ENCODE measurements around the gene CDC23. TPM values are rescaled to one million over a fixed set of nuclear protein-coding genes. Genes with fewer than 3 reads are reported as not detected.

The CDC23 gene
- total RNA-seq, 4 donors from 2014 or later: 7.7 to 11.7 (median 10.4) TPM

GRCh38 chr5:138224712-138225111 lies 11.6 kb upstream of the CDC23 start:
- H3K27ac ChIP-seq: no peak overlapping the region
- H3K4me1 ChIP-seq: peaks cover 0 to 3% of the 10 kb centered on the region in 2 donors
- H3K9me3 ChIP-seq: peaks cover 0 to 7% (median 0%) of the 10 kb centered on the region in 3 donors
- H3K27me3 ChIP-seq: no peaks in the 10 kb centered on the region
- TF ChIP-seq POLR2A (IDR thresholded peaks at IDR 0.05) (no peak), CTCF (IDR thresholded peaks at IDR 0.05 in 4 of 5, conservative IDR thresholded peaks at IDR 0.05 in 1 of 5) (no peak)
- intact Hi-C loops (cut with DNase I; ENCODE audit: low total_unique reads): loop anchor here (5.0 kb wide), 2 partner anchors 58 to 128 kb away; partner anchors contain the start of gene KDM3B
- no peaks in the 10 kb centered on the region for H3K36me3 ChIP-seq
- H3K4me3 ChIP-seq: no peak overlapping the region
- DNase-seq (no peak), ATAC-seq (no peak)
- in situ Hi-C loops (cut with MboI; ENCODE audit: low sequenced_read_pairs in 4 of 4): loop anchor here in 3 of 4 donors (10.0 to 25.0 kb wide), 3 partner anchors 180 to 190 kb away; no protein-coding TSS in a partner anchor

- DNase-seq (no peak), ATAC-seq (no peak)
- H3K4me3 ChIP-seq: no peak overlapping the region
- H3K27ac ChIP-seq: no peak overlapping the region
- no peaks in the 10 kb centered on the region for H3K27me3 ChIP-seq
- no peaks in the 10 kb centered on the region for H3K36me3 ChIP-seq
- TF ChIP-seq POLR2A (IDR thresholded peaks at IDR 0.05) (no peak), CTCF (IDR thresholded peaks at IDR 0.05 in 4 of 5, conservative IDR thresholded peaks at IDR 0.05 in 1 of 5) (no peak)
- peaks cover 0 to 3% of the 10 kb centered on the region in 2 donors for H3K4me1 ChIP-seq
- in situ Hi-C loops (cut with MboI; ENCODE audit: low sequenced_read_pairs in 4 of 4) (loop anchor here in 3 of 4 donors (10.0 to 25.0 kb wide), 3 partner anchors 181 to 191 kb away; no protein-coding TSS in a partner anchor), intact Hi-C loops (cut with DNase I; ENCODE audit: low total_unique reads) (loop anchor here (5.0 kb wide), 2 partner anchors 59 to 129 kb away; partner anchors contain the start of gene KDM3B)
- peaks cover 0 to 7% (median 0%) of the 10 kb centered on the region in 3 donors for H3K9me3 ChIP-seq
Observed at GRCh38 chr5:138223532-138223931, 10.4 kb upstream of the CDC23 start.

GRCh38 chr5:138216799-138217198 lies 3.7 kb upstream of the CDC23 start:
- no peaks in the 10 kb centered on the region for H3K27me3 ChIP-seq
- H3K36me3 ChIP-seq: no peaks in the 10 kb centered on the region
- peaks cover 13 to 14% of the 10 kb centered on the region in 2 donors for H3K4me1 ChIP-seq
- H3K27ac ChIP-seq: no peak overlapping the region
- H3K4me3 ChIP-seq: no peak overlapping the region
- DNase-seq (no peak), ATAC-seq (no peak)
- in situ Hi-C loops (cut with MboI; ENCODE audit: low sequenced_read_pairs in 4 of 4) (loop anchor here in 2 of 4 donors (10.0 to 25.0 kb wide), 2 partner anchors 118 to 196 kb away; partner anchors contain the start of genes CDC25C (in 1 of the 2) and FAM53C (in 1 of the 2)), intact Hi-C loops (cut with DNase I; ENCODE audit: low total_unique reads) (no loop called here)
- no peaks in the 10 kb centered on the region for H3K9me3 ChIP-seq
- no peak for TF ChIP-seq POLR2A (IDR thresholded peaks at IDR 0.05)
- TF ChIP-seq CTCF (IDR thresholded peaks at IDR 0.05 in 4 of 5, conservative IDR thresholded peaks at IDR 0.05 in 1 of 5): no peak

GRCh38 chr5:138212828-138213160 lies 329 bp downstream of the CDC23 start:
- TF ChIP-seq POLR2A (IDR thresholded peaks at IDR 0.05): no peak
- TF ChIP-seq CTCF (IDR thresholded peaks at IDR 0.05 in 4 of 5, conservative IDR thresholded peaks at IDR 0.05 in 1 of 5): no peak
- Histone ChIP-seq H3K4me3 (peak overlapping the region; percentile 69 to 99 (median 95)), H3K27ac (peak overlapping the region; percentile 81 to 93 (median 86)), H3K27me3 (no peaks in the 10 kb centered on the region), H3K36me3 (peaks cover 0 to 7% of the 10 kb centered on the region in 2 donors), H3K9me3 (no peaks in the 10 kb centered on the region), H3K4me1 (peaks cover 21 to 26% of the 10 kb centered on the region in 2 donors)
- ATAC-seq (peak; percentile 27 to 41), DNase-seq (peak in 1 of 2 donors; percentile 11)
- intact Hi-C loops (cut with DNase I; ENCODE audit: low total_unique reads): loop anchor here (2.0 to 5.0 kb wide), 2 partner anchors 34 to 125 kb away; partner anchors contain the start of genes BRD8, FAM53C and KIF20A
- in situ Hi-C loops (cut with MboI; ENCODE audit: low sequenced_read_pairs in 4 of 4): loop anchor here in 2 of 4 donors (10.0 to 25.0 kb wide), 2 partner anchors 122 to 200 kb away; partner anchors contain the start of genes CDC25C (in 1 of the 2) and FAM53C (in 1 of the 2)
